MM.1S (cell line): ENCODE data around the gene PRKG1.

ENCODE experiments used
- DNase-seq: peaks from one replicate; pipeline ENCODE4 v3.0.0-alpha.2; 2015
- H2AFZ ChIP-seq: fragments of 300-600 bp; sonication (generic); 2 replicates; pipeline ENCODE4 v1.6.0; 2016; ENCODE audit warnings: antibody characterized with exemption, low read length
- H3F3A ChIP-seq: fragments of 300-600 bp; sonication (generic); 2 replicates; pipeline ENCODE4 v1.6.1; 2016; ENCODE audit warnings: mild to moderate bottlenecking, antibody characterized with exemption, low read length, moderate library complexity, mixed read lengths; ENCODE audit not compliant: insufficient read depth
- H3K27ac ChIP-seq: fragments of 300-600 bp; sonication (generic); 2 replicates; pipeline ENCODE4 v1.5.1; 2016; ENCODE audit warnings: mild to moderate bottlenecking, low read length
- H3K27me3 ChIP-seq: fragments of 300-600 bp; sonication (generic); replicated peaks from 2 replicates; pipeline ENCODE4 v1.6.0; 2016; ENCODE audit warnings: low read length; ENCODE audit not compliant: insufficient read depth
- H3K36me3 ChIP-seq: fragments of 300-600 bp; sonication (generic); replicated peaks from 2 replicates; pipeline ENCODE4 v1.6.1; 2016; ENCODE audit warnings: mild to moderate bottlenecking, low read length, mixed read lengths; ENCODE audit not compliant: insufficient read depth
- H3K4me1 ChIP-seq: fragments of 300-600 bp; sonication (generic); 2 replicates; pipeline ENCODE4 v1.6.1; 2016; ENCODE audit warnings: low read length, mixed read lengths
- H3K4me2 ChIP-seq: fragments of 300-600 bp; sonication (generic); 2 replicates; pipeline ENCODE4 v1.6.0; 2016; ENCODE audit warnings: low read depth, low read length
- H3K4me3 ChIP-seq: fragments of 300-600 bp; sonication (generic); 2 replicates; pipeline ENCODE4 v1.5.1; 2016; ENCODE audit warnings: low read length, mixed read lengths
- H3K79me2 ChIP-seq: fragments of 300-600 bp; sonication (generic); 2 replicates; pipeline ENCODE4 v1.6.1; 2016; ENCODE audit warnings: mixed run types, low read length, mixed read lengths
- H3K9ac ChIP-seq: fragments of 300-600 bp; sonication (generic); 2 replicates; pipeline ENCODE4 v1.6.1; 2016; ENCODE audit warnings: low read length, mixed read lengths
- H3K9me2 ChIP-seq: fragments of 300-600 bp; sonication (generic); replicated peaks from 2 replicates; pipeline ENCODE4 v1.6.1; 2016; ENCODE audit warnings: mild to moderate bottlenecking, low read length, mixed read lengths; ENCODE audit not compliant: insufficient read depth
- H3K9me3 ChIP-seq: fragments of 300-600 bp; sonication (generic); replicated peaks from 2 replicates; pipeline ENCODE4 v1.6.1; 2016; ENCODE audit warnings: mild to moderate bottlenecking, low read length, mixed read lengths; ENCODE audit not compliant: insufficient read depth
- H4K20me1 ChIP-seq: fragments of 300-600 bp; sonication (generic); 2 replicates; pipeline ENCODE4 v1.6.1; 2016; ENCODE audit warnings: mild to moderate bottlenecking, low read length, moderate library complexity, mixed read lengths; ENCODE audit not compliant: insufficient read depth
- EZH2 ChIP-seq: fragments of 300-600 bp; sonication (generic); optimal IDR thresholded peaks from 2 replicates; pipeline ENCODE3; 2017; ENCODE audit warnings: low read depth, mild to moderate bottlenecking, antibody characterized with exemption, low read length, mixed read lengths
- EZH2phosphoT487 ChIP-seq: fragments of 300-600 bp; sonication (generic); IDR thresholded peaks from 2 replicates; pipeline ENCODE4 v1.6.1; 2018; ENCODE audit warnings: antibody characterized with exemption, low read length
- TF ChIP-seq, protein P1 (sequence below): fragments of 300-600 bp; sonication (generic); IDR thresholded peaks from 2 replicates; pipeline ENCODE4 v1.5.1; 2016; ENCODE audit warnings: antibody characterized with exemption, low read length, mixed read lengths

Gene PRKG1

DNA sequence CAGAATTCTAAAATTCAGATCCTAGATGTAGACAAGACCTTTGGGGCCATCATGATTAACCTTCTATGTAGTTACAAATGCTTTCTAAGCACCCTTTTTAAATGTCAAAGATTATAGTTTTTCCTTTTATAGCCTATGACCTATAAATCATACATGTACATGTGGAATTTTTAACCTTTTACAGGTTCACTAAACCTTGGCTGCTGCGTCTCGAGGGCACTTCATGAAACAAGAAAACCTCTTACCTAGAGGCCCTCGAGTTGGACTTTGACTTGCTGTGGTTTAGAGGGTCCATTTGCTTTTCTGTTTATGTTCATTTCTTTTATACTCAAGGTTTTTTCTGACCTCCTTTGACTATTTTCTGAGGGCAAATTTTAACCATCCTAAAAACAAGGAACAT is 323.0 kb downstream of the PRKG1 start:
- no peak overlapping the region for H3K27ac ChIP-seq
- no peak overlapping the region for H2AFZ ChIP-seq
- H3K9me3 ChIP-seq = no peaks in the 10 kb centered on the region
- no peaks in the 10 kb centered on the region for H4K20me1 ChIP-seq
- H3K79me2 ChIP-seq = no peaks in the 10 kb centered on the region
- H3K9ac ChIP-seq = no peak overlapping the region
- no peaks in the 10 kb centered on the region for H3K4me1 ChIP-seq
- no peak overlapping the region for H3K4me3 ChIP-seq
- DNase-seq = no peak
- no peaks in the 10 kb centered on the region for H3K27me3 ChIP-seq
- no peaks in the 10 kb centered on the region for H3F3A ChIP-seq
- no peak for TF ChIP-seq EZH2phosphoT487
- no peak for TF ChIP-seq EZH2
- TF ChIP-seq, protein P1, sequence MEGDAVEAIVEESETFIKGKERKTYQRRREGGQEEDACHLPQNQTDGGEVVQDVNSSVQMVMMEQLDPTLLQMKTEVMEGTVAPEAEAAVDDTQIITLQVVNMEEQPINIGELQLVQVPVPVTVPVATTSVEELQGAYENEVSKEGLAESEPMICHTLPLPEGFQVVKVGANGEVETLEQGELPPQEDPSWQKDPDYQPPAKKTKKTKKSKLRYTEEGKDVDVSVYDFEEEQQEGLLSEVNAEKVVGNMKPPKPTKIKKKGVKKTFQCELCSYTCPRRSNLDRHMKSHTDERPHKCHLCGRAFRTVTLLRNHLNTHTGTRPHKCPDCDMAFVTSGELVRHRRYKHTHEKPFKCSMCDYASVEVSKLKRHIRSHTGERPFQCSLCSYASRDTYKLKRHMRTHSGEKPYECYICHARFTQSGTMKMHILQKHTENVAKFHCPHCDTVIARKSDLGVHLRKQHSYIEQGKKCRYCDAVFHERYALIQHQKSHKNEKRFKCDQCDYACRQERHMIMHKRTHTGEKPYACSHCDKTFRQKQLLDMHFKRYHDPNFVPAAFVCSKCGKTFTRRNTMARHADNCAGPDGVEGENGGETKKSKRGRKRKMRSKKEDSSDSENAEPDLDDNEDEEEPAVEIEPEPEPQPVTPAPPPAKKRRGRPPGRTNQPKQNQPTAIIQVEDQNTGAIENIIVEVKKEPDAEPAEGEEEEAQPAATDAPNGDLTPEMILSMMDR = no peak
- no peak overlapping the region for H3K4me2 ChIP-seq
- H3K9me2 ChIP-seq = no peaks in the 10 kb centered on the region
- no peaks in the 10 kb centered on the region for H3K36me3 ChIP-seq

DNA sequence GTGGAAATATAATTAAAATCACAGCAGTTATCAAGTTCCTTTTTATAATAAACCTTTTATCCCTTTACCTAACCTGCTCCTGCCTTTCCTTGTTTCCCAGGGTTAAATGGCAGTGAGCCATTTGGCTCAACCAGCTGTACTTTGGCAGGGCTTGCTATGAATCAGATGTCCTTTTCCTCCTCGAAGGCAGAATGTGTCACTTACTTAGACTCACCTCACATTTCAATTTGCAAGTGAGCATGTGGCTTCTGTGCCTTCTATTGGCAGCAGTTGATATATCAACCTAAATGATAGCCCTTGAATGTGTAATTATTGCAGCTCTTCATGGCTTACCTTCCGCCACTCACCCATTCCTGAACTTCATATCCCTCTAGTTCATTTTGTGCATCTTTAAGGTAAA is 323.4 kb downstream of the PRKG1 start:
- H3K9ac ChIP-seq = no peak overlapping the region
- H3K4me1 ChIP-seq = no peaks in the 10 kb centered on the region
- H3K27me3 ChIP-seq = no peaks in the 10 kb centered on the region
- TF ChIP-seq EZH2 (no peak), EZH2phosphoT487 (no peak)
- TF ChIP-seq, protein P1 = no peak
- no peaks in the 10 kb centered on the region for H4K20me1 ChIP-seq
- H3K27ac ChIP-seq = no peak overlapping the region
- no peaks in the 10 kb centered on the region for H3K9me2 ChIP-seq
- H3F3A ChIP-seq = no peaks in the 10 kb centered on the region
- H3K4me2 ChIP-seq = no peak overlapping the region
- no peak overlapping the region for H2AFZ ChIP-seq
- H3K36me3 ChIP-seq = no peaks in the 10 kb centered on the region
- no peak for DNase-seq
- H3K4me3 ChIP-seq = no peak overlapping the region
- H3K9me3 ChIP-seq = no peaks in the 10 kb centered on the region
- no peaks in the 10 kb centered on the region for H3K79me2 ChIP-seq

DNA sequence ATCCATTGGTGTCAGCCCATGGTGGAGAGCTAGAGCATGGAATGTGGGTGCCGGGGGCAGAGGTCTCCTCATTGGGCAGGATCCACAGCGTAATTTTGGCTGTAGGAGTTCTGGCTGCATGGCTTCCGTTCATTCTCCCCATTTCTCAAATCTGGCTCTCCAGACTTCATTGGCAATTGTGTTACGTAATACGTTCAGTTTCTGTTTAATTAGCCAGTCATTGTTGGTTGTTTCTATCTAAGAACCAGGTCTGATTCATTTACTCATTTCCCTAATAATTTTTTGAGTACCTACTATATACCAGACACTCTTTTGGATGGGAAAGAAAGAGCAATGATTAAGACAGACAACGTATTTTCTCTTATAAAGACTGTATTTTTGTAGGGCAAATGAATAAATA is 325.6 kb downstream of the PRKG1 start:
- Histone ChIP-seq H3K27me3 (no peaks in the 10 kb centered on the region), H3K27ac (no peak overlapping the region), H3K4me3 (no peak overlapping the region), H2AFZ (no peak overlapping the region), H3K9me2 (no peaks in the 10 kb centered on the region), H3K4me2 (no peak overlapping the region), H3F3A (no peaks in the 10 kb centered on the region), H4K20me1 (no peaks in the 10 kb centered on the region), H3K9me3 (no peaks in the 10 kb centered on the region), H3K79me2 (no peaks in the 10 kb centered on the region), H3K9ac (no peak overlapping the region), H3K4me1 (no peaks in the 10 kb centered on the region), H3K36me3 (no peaks in the 10 kb centered on the region)
- TF ChIP-seq EZH2phosphoT487 (no peak), EZH2 (no peak)
- TF ChIP-seq, protein P1 = no peak
- no peak for DNase-seq
